MM.1S (cell line): Measurements from ENCODE around the gene SMPD4.
"Not testable (repeated sequence)": the region's sequence is repeated elsewhere in the genome, so short reads cannot be mapped to it uniquely, and the experiment has no call there.

Experiments used
- DNase-seq: peaks from one replicate; pipeline ENCODE4 v3.0.0-alpha.2; 2015
- H2AFZ ChIP-seq: fragments of 300-600 bp; sonication (generic); 2 replicates; pipeline ENCODE4 v1.6.0; 2016; ENCODE audit warnings: antibody characterized with exemption, low read length
- H3F3A ChIP-seq: fragments of 300-600 bp; sonication (generic); 2 replicates; pipeline ENCODE4 v1.6.1; 2016; ENCODE audit warnings: mild to moderate bottlenecking, antibody characterized with exemption, low read length, moderate library complexity, mixed read lengths; ENCODE audit not compliant: insufficient read depth
- H3K27ac ChIP-seq: fragments of 300-600 bp; sonication (generic); 2 replicates; pipeline ENCODE4 v1.5.1; 2016; ENCODE audit warnings: mild to moderate bottlenecking, low read length
- H3K27me3 ChIP-seq: fragments of 300-600 bp; sonication (generic); replicated peaks from 2 replicates; pipeline ENCODE4 v1.6.0; 2016; ENCODE audit warnings: low read length; ENCODE audit not compliant: insufficient read depth
- H3K36me3 ChIP-seq: fragments of 300-600 bp; sonication (generic); replicated peaks from 2 replicates; pipeline ENCODE4 v1.6.1; 2016; ENCODE audit warnings: mild to moderate bottlenecking, low read length, mixed read lengths; ENCODE audit not compliant: insufficient read depth
- H3K4me1 ChIP-seq: fragments of 300-600 bp; sonication (generic); 2 replicates; pipeline ENCODE4 v1.6.1; 2016; ENCODE audit warnings: low read length, mixed read lengths
- H3K4me2 ChIP-seq: fragments of 300-600 bp; sonication (generic); 2 replicates; pipeline ENCODE4 v1.6.0; 2016; ENCODE audit warnings: low read depth, low read length
- H3K4me3 ChIP-seq: fragments of 300-600 bp; sonication (generic); 2 replicates; pipeline ENCODE4 v1.5.1; 2016; ENCODE audit warnings: low read length, mixed read lengths
- H3K79me2 ChIP-seq: fragments of 300-600 bp; sonication (generic); 2 replicates; pipeline ENCODE4 v1.6.1; 2016; ENCODE audit warnings: mixed run types, low read length, mixed read lengths
- H3K9ac ChIP-seq: fragments of 300-600 bp; sonication (generic); 2 replicates; pipeline ENCODE4 v1.6.1; 2016; ENCODE audit warnings: low read length, mixed read lengths
- H3K9me2 ChIP-seq: fragments of 300-600 bp; sonication (generic); replicated peaks from 2 replicates; pipeline ENCODE4 v1.6.1; 2016; ENCODE audit warnings: mild to moderate bottlenecking, low read length, mixed read lengths; ENCODE audit not compliant: insufficient read depth
- H3K9me3 ChIP-seq: fragments of 300-600 bp; sonication (generic); replicated peaks from 2 replicates; pipeline ENCODE4 v1.6.1; 2016; ENCODE audit warnings: mild to moderate bottlenecking, low read length, mixed read lengths; ENCODE audit not compliant: insufficient read depth
- H4K20me1 ChIP-seq: fragments of 300-600 bp; sonication (generic); 2 replicates; pipeline ENCODE4 v1.6.1; 2016; ENCODE audit warnings: mild to moderate bottlenecking, low read length, moderate library complexity, mixed read lengths; ENCODE audit not compliant: insufficient read depth
- CTCF ChIP-seq: fragments of 300-600 bp; sonication (generic); IDR thresholded peaks from 2 replicates; pipeline ENCODE4 v1.5.1; 2016; ENCODE audit warnings: antibody characterized with exemption, low read length, mixed read lengths
- EZH2 ChIP-seq: fragments of 300-600 bp; sonication (generic); optimal IDR thresholded peaks from 2 replicates; pipeline ENCODE3; 2017; ENCODE audit warnings: low read depth, mild to moderate bottlenecking, antibody characterized with exemption, low read length, mixed read lengths
- EZH2phosphoT487 ChIP-seq: fragments of 300-600 bp; sonication (generic); IDR thresholded peaks from 2 replicates; pipeline ENCODE4 v1.6.1; 2018; ENCODE audit warnings: antibody characterized with exemption, low read length

The SMPD4 gene

GRCh38 chr2:130162968-130163367 is 18.4 kb downstream of the SMPD4 start:
- Histone ChIP-seq H3K27me3 (no peaks in the 10 kb centered on the region), H3K79me2 (no peaks in the 10 kb centered on the region), H3K4me1 (no peaks in the 10 kb centered on the region), H3K9me3 (no peaks in the 10 kb centered on the region), H3K36me3 (no peaks in the 10 kb centered on the region), H3K9ac (no peak overlapping the region), H3F3A (no peaks in the 10 kb centered on the region), H3K4me3 (no peak overlapping the region), H3K4me2 (no peak overlapping the region), H3K27ac (no peak overlapping the region), H4K20me1 (no peaks in the 10 kb centered on the region), H3K9me2 (no peaks in the 10 kb centered on the region), H2AFZ (no peak overlapping the region)
- no peak for TF ChIP-seq EZH2phosphoT487
- no peak for TF ChIP-seq CTCF
- TF ChIP-seq EZH2 = no peak
- DNase-seq = no peak

GRCh38 chr2:130162486-130162885 is 18.9 kb downstream of the SMPD4 start:
- not testable (repeated sequence) for H4K20me1 ChIP-seq, H3K9me2 ChIP-seq, H3K27ac ChIP-seq, H3F3A ChIP-seq, H3K79me2 ChIP-seq, H3K4me3 ChIP-seq, H3K36me3 ChIP-seq, H2AFZ ChIP-seq, DNase-seq, H3K27me3 ChIP-seq, H3K4me2 ChIP-seq, H3K9me3 ChIP-seq, H3K9ac ChIP-seq, H3K4me1 ChIP-seq

- not testable (repeated sequence) for H3K4me1 ChIP-seq, H3K27me3 ChIP-seq, H3K9me2 ChIP-seq, H3K4me2 ChIP-seq, DNase-seq, H3K79me2 ChIP-seq, H3K27ac ChIP-seq, H3K36me3 ChIP-seq, H4K20me1 ChIP-seq, H3K9ac ChIP-seq, H3K9me3 ChIP-seq, H2AFZ ChIP-seq, H3F3A ChIP-seq, H3K4me3 ChIP-seq
These were observed 20.3 kb downstream of the SMPD4 start for GRCh38 chr2:130160838-130161705.

- H3K4me1 ChIP-seq = no peaks in the 10 kb centered on the region
- DNase-seq = no peak
- H3K9ac ChIP-seq = no peak overlapping the region
- H3F3A ChIP-seq = no peaks in the 10 kb centered on the region
- no peak overlapping the region for H3K4me2 ChIP-seq
- H2AFZ ChIP-seq = no peak overlapping the region
- H3K4me3 ChIP-seq = no peak overlapping the region
- no peak overlapping the region for H3K27ac ChIP-seq
- H3K9me3 ChIP-seq = no peaks in the 10 kb centered on the region
- no peaks in the 10 kb centered on the region for H3K9me2 ChIP-seq
- H4K20me1 ChIP-seq = no peaks in the 10 kb centered on the region
- H3K79me2 ChIP-seq = no peaks in the 10 kb centered on the region
- no peak for TF ChIP-seq CTCF
- no peak for TF ChIP-seq EZH2
- no peak for TF ChIP-seq EZH2phosphoT487
- no peaks in the 10 kb centered on the region for H3K27me3 ChIP-seq
- H3K36me3 ChIP-seq = no peaks in the 10 kb centered on the region
These were observed 21.3 kb downstream of the SMPD4 start for GRCh38 chr2:130160131-130160530.

GRCh38 chr2:130159376-130159775 is 22.0 kb downstream of the SMPD4 start:
- not testable (repeated sequence) for H3K79me2 ChIP-seq, H3K9me3 ChIP-seq, H3K9ac ChIP-seq, H3F3A ChIP-seq, H3K27ac ChIP-seq, DNase-seq, H3K9me2 ChIP-seq, H3K4me1 ChIP-seq, H4K20me1 ChIP-seq, H3K27me3 ChIP-seq, H3K36me3 ChIP-seq, H3K4me3 ChIP-seq, H3K4me2 ChIP-seq, H2AFZ ChIP-seq
